GM23338 (cell line): ENCODE results near the gene PTF1A. TPM values are rescaled to one million over a fixed set of nuclear protein-coding genes. Genes with fewer than 3 reads are reported as not detected.

Source experiments
- ATAC-seq: fragments of 200-7000 bp; cut with Tn5 transposase; 3 replicates; pipeline ENCODE4 v1.9.1; 2020
- DNase-seq: peaks from one replicate; pipeline ENCODE4 v3.0.0-alpha.2; 2015; ENCODE audit warnings: low spot score
- H2AFZ ChIP-seq: fragments of 200-600 bp; sonication (generic); 2 replicates; pipeline ENCODE4 v1.8.0; 2016; ENCODE audit warnings: antibody characterized with exemption, mild to moderate bottlenecking, moderate library complexity
- H3F3A ChIP-seq: fragments of 200-600 bp; sonication (generic); replicated peaks from 2 replicates; pipeline ENCODE4 v1.8.0; 2017; ENCODE audit warnings: antibody characterized with exemption, mixed run types, low read depth
- H3K27ac ChIP-seq: fragments of 200-600 bp; sonication (generic); 2 replicates; pipeline ENCODE4 v1.6.1; 2016; ENCODE audit warnings: low read depth
- H3K27me3 ChIP-seq: fragments of 200-600 bp; sonication (generic); 2 replicates; pipeline ENCODE4 v1.8.0; 2016; ENCODE audit warnings: mild to moderate bottlenecking, mixed run types, moderate library complexity; ENCODE audit not compliant: insufficient read depth
- H3K36me3 ChIP-seq: fragments of 200-600 bp; sonication (generic); 2 replicates; pipeline ENCODE4 v1.8.0; 2016; ENCODE audit warnings: mild to moderate bottlenecking; ENCODE audit not compliant: insufficient read depth
- H3K4me1 ChIP-seq: fragments of 200-600 bp; sonication (generic); 2 replicates; pipeline ENCODE4 v1.8.0; 2016; ENCODE audit warnings: mild to moderate bottlenecking, moderate library complexity; ENCODE audit not compliant: insufficient read depth
- H3K4me2 ChIP-seq: fragments of 200-600 bp; sonication (generic); 2 replicates; pipeline ENCODE4 v1.7.1; 2017; ENCODE audit warnings: mixed run types
- H3K4me3 ChIP-seq: fragments of 200-600 bp; sonication (generic); 2 replicates; pipeline ENCODE4 v1.6.1; 2016; ENCODE audit warnings: mixed run types
- H3K79me2 ChIP-seq: fragments of 200-600 bp; sonication (generic); replicated peaks from 2 replicates; pipeline ENCODE4 v1.8.0; 2017; ENCODE audit warnings: mild to moderate bottlenecking; ENCODE audit not compliant: insufficient read depth
- H3K9me2 ChIP-seq: fragments of 200-600 bp; sonication (generic); 2 replicates; pipeline ENCODE4 v1.8.0; 2017; ENCODE audit not compliant: insufficient read depth
- H4K20me1 ChIP-seq: fragments of 200-600 bp; sonication (generic); replicated peaks from 2 replicates; pipeline ENCODE4 v1.8.0; 2017; ENCODE audit warnings: mild to moderate bottlenecking; ENCODE audit not compliant: insufficient read depth
- H3K27ac Mint-ChIP-seq: 2 replicates; pipeline ENCODE4 v1.8.0; 2020; ENCODE audit warnings: inconsistent platforms, mild to moderate bottlenecking, moderate library complexity, mixed read lengths
- H3K27me3 Mint-ChIP-seq: 3 replicates; pipeline ENCODE4 v1.8.0; 2022; ENCODE audit warnings: low read depth, mild to moderate bottlenecking, moderate library complexity, mixed read lengths, inconsistent platforms; ENCODE audit not compliant: insufficient read depth, poor library complexity
- H3K36me3 Mint-ChIP-seq: 3 replicates; pipeline ENCODE4 v1.8.0; 2021; ENCODE audit warnings: low read depth, mild to moderate bottlenecking, inconsistent platforms, moderate library complexity, mixed read lengths
- H3K4me1 Mint-ChIP-seq: 3 replicates; pipeline ENCODE4 v1.8.0; 2020; ENCODE audit warnings: mild to moderate bottlenecking, inconsistent platforms, mixed read lengths
- H3K4me3 Mint-ChIP-seq: 3 replicates; pipeline ENCODE4 v1.8.0; 2021; ENCODE audit warnings: moderate library complexity, mild to moderate bottlenecking, inconsistent platforms, mixed read lengths
- H3K9me3 Mint-ChIP-seq: 3 replicates; pipeline ENCODE4 v1.8.0; 2020; ENCODE audit warnings: moderate library complexity, mild to moderate bottlenecking, inconsistent platforms, mixed read lengths
- EZH2 ChIP-seq: fragments of 200-600 bp; sonication (generic); IDR thresholded peaks from one replicate; pipeline ENCODE4 v1.8.0; 2017; ENCODE audit warnings: antibody characterized with exemption, mild to moderate bottlenecking, low read depth; ENCODE audit not compliant: unreplicated experiment
- EZH2phosphoT487 ChIP-seq: fragments of 200-600 bp; sonication (generic); IDR thresholded peaks from one replicate; pipeline ENCODE4 v1.8.1; 2018; ENCODE audit warnings: antibody characterized with exemption; ENCODE audit not compliant: unreplicated experiment
- NANOG ChIP-seq: IDR thresholded peaks from 2 replicates; pipeline ENCODE4 v1.6.1; 2016; ENCODE audit warnings: antibody characterized with exemption, borderline replicate concordance
- STAT1 ChIP-seq: IDR thresholded peaks from one replicate; pipeline ENCODE4 v1.6.1; 2016; ENCODE audit warnings: antibody characterized with exemption; ENCODE audit not compliant: unreplicated experiment
- ZNF114 ChIP-seq: fragments of 250-450 bp; sonication (Bioruptor Pico); IDR thresholded peaks from 2 replicates; pipeline ENCODE4 v1.5.0; 2020; ENCODE audit warnings: mild to moderate bottlenecking, moderate library complexity
- ZNF331 ChIP-seq: fragments of 250-450 bp; sonication (Bioruptor Pico); IDR thresholded peaks from 2 replicates; pipeline ENCODE4 v1.5.0; 2020; ENCODE audit warnings: low read depth, mild to moderate bottlenecking, moderate library complexity
- polyA plus RNA-seq: library from polyadenylated mRNA; unstranded; fragments of >200 nt; fragmentation: Nextera tagmentation; extraction: Ambion mirVana; gene quantifications from 2 replicates; pipeline ENCODE4 v1.2.1, GENCODE V29; 2016
- total RNA-seq: library from RNA; depleted of rRNA; stranded (reverse); fragments of >200 nt; shearing (Covaris generic); gene quantifications from 2 replicates; pipeline ENCODE4 v1.2.3, GENCODE V29; 2014
- TF ChIP-seq, protein P1 (sequence below), 2 experiments: fragments of 200-600 bp in 1 of 2; sonication (generic) in 1 of 2; conservative IDR thresholded peaks; 2 replicates each; pipeline versions ENCODE4 v1.5.1 to v1.6.1; 2016 to 2017; ENCODE audit warnings: antibody characterized with exemption in 2 of 2, low read depth in 2 of 2, mild to moderate bottlenecking in 2 of 2, moderate library complexity in 1 of 2
- TF ChIP-seq, protein P2 (sequence below): fragments of 250-450 bp; sonication (Bioruptor Pico); IDR thresholded peaks from 2 replicates; pipeline ENCODE4 v1.5.0; 2020; ENCODE audit warnings: mild to moderate bottlenecking, moderate library complexity
- TF ChIP-seq, protein P3 (sequence below): IDR thresholded peaks from 2 replicates; pipeline ENCODE4 v1.6.1; 2016; ENCODE audit warnings: antibody characterized with exemption

Gene PTF1A
- total and polyA plus RNA-seq, 2 experiments from 2014 or later, result not detected

DNA sequence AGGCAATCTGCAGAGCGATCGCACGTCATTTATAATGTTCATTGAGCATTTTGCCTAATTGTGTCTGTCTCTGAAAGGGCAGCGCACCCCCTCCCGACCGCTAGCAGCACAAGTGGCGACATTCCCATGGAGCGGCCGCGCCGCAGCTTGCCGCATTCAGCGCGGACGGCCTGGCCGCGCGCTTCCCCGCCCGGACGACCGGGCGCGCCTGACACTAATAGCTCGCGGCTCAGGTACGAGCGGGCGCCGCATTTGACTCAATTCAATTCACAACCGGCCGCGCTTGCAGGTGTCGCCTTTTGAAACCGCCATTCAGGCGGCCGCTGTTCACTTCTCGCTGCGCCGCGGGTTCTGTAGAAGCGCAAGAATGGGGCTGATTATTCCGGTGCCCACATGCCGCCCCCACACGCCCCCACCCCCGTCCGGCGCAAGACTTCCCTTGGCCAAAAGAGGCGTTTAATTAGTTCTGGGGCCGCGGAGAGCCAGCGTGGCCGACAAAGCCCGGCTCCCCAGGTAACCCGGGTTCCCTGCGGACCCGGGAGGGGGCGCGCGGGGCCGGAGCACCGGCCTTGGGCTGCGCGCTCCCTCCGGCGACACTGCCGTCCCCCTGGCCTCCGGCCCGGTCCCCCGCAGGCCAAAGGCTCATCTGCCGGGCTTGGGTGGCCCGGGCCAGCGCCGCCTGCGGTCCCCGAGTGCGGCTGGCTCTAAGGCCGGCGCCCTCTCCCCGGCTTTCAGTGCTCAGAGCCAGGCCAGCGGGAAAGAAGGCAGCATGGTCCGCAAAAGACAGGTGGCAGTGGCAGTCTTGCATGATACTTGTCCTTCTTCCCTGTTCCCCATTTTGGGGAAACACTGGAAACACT is 18.7 kb upstream of the PTF1A start:
- peak overlapping the region; percentile 90 for H2AFZ ChIP-seq
- Mint-ChIP-seq H3K27me3 (peaks cover 96% of the 10 kb centered on the region), H3K9me3 (no peaks in the 10 kb centered on the region; the same call in 2 of the 3 replicates), H3K27ac (no peak overlapping the region), H3K36me3 (no peaks in the 10 kb centered on the region), H3K4me3 (peak overlapping the region; percentile 72), H3K4me1 (peaks cover 17% of the 10 kb centered on the region)
- H3F3A ChIP-seq, result peaks cover 6% of the 10 kb centered on the region
- peaks cover 27% of the 10 kb centered on the region; the same call in 1 of the 2 replicates for H3K4me1 ChIP-seq
- peaks cover 100% of the 10 kb centered on the region for H3K27me3 ChIP-seq
- DNase-seq (peak; percentile 81), ATAC-seq (peak; percentile 66)
- peaks cover 19% of the 10 kb centered on the region; the same call in 1 of the 2 replicates for H4K20me1 ChIP-seq
- no peaks in the 10 kb centered on the region for H3K9me2 ChIP-seq
- H3K4me3 ChIP-seq, result peak overlapping the region; percentile 46
- H3K27ac ChIP-seq, result no peak overlapping the region
- H3K79me2 ChIP-seq, result no peaks in the 10 kb centered on the region
- H3K4me2 ChIP-seq, result peak overlapping the region; percentile 67
- no peaks in the 10 kb centered on the region for H3K36me3 ChIP-seq
- peak; percentile 71 for TF ChIP-seq EZH2
- TF ChIP-seq ZNF114 (CRISPR knock-in tag), result no peak
- peak; percentile 52 for TF ChIP-seq EZH2phosphoT487
- TF ChIP-seq, protein P1, sequence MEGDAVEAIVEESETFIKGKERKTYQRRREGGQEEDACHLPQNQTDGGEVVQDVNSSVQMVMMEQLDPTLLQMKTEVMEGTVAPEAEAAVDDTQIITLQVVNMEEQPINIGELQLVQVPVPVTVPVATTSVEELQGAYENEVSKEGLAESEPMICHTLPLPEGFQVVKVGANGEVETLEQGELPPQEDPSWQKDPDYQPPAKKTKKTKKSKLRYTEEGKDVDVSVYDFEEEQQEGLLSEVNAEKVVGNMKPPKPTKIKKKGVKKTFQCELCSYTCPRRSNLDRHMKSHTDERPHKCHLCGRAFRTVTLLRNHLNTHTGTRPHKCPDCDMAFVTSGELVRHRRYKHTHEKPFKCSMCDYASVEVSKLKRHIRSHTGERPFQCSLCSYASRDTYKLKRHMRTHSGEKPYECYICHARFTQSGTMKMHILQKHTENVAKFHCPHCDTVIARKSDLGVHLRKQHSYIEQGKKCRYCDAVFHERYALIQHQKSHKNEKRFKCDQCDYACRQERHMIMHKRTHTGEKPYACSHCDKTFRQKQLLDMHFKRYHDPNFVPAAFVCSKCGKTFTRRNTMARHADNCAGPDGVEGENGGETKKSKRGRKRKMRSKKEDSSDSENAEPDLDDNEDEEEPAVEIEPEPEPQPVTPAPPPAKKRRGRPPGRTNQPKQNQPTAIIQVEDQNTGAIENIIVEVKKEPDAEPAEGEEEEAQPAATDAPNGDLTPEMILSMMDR (conservative IDR thresholded peaks at IDR 0.05; ENCODE audit: low read depth in 2 of 2), result peak; percentile 7 to 22; a peak in 1 of 4 replicates

DNA sequence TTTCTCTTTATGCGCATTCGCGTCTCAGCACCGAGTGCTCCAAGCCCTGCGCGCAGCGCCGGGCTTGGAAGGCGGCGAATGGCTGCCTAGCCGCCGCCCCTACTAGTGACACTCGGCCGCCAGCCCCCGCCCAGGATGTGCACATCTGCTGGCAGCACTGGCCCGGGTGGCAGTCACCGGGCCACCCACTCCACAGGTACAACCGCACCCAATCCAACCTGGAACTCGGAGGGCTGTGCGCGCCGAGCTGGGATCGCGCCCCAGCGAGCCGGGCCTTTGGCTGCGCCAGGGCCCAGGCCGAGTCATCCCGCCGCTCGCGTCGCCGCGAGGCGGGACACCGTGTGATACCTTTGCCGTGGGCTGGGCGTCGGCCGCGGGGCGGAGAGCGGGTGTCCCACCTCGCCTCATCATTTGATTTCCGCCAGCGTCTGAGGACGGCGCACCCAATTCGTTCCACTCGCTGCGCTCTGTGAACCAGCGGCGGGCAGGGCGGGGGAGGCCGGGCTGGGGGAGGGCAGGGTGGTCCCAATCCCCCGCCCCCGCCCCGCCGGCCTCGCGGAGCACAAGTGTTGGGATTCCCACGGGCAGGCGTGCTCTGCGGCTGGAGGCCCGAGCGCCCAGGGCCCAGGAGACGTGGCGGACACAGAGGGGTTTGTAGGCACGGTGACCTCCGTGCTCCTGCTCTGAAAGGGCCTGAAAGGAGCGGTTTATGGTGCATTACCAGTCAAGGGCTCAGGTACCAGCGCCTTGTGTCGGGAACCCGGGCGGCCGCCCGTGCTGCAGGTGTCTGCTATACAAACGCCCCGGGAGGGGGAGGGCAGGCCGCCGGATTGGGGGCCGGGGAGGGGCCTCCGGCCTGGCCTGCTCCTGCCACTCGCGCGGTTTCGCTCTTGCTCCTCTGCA is 17.8 kb upstream of the PTF1A start:
- H3K4me1 ChIP-seq, result peaks cover 27% of the 10 kb centered on the region; the same call in 1 of the 2 replicates
- H3K9me2 ChIP-seq, result no peaks in the 10 kb centered on the region
- peak overlapping the region; percentile 66 for H3K4me3 Mint-ChIP-seq
- H3K4me1 Mint-ChIP-seq, result peaks cover 17% of the 10 kb centered on the region
- H3K27ac ChIP-seq, result no peak overlapping the region
- no peaks in the 10 kb centered on the region for H3K79me2 ChIP-seq
- H3K4me3 ChIP-seq, result peak overlapping the region; percentile 46
- H3F3A ChIP-seq, result peaks cover 6% of the 10 kb centered on the region
- DNase-seq, result peak; percentile 49
- H3K36me3 ChIP-seq, result no peaks in the 10 kb centered on the region
- H3K9me3 Mint-ChIP-seq, result no peaks in the 10 kb centered on the region; the same call in 2 of the 3 replicates
- H3K27me3 Mint-ChIP-seq, result peaks cover 96% of the 10 kb centered on the region
- H3K27ac Mint-ChIP-seq, result no peak overlapping the region
- H3K36me3 Mint-ChIP-seq, result no peaks in the 10 kb centered on the region
- H3K4me2 ChIP-seq, result peak overlapping the region; percentile 67
- peak overlapping the region; percentile 90 for H2AFZ ChIP-seq
- H4K20me1 ChIP-seq, result peaks cover 19% of the 10 kb centered on the region; the same call in 1 of the 2 replicates
- peak; percentile 39 for ATAC-seq
- H3K27me3 ChIP-seq, result peaks cover 100% of the 10 kb centered on the region
- TF ChIP-seq, protein P2, sequence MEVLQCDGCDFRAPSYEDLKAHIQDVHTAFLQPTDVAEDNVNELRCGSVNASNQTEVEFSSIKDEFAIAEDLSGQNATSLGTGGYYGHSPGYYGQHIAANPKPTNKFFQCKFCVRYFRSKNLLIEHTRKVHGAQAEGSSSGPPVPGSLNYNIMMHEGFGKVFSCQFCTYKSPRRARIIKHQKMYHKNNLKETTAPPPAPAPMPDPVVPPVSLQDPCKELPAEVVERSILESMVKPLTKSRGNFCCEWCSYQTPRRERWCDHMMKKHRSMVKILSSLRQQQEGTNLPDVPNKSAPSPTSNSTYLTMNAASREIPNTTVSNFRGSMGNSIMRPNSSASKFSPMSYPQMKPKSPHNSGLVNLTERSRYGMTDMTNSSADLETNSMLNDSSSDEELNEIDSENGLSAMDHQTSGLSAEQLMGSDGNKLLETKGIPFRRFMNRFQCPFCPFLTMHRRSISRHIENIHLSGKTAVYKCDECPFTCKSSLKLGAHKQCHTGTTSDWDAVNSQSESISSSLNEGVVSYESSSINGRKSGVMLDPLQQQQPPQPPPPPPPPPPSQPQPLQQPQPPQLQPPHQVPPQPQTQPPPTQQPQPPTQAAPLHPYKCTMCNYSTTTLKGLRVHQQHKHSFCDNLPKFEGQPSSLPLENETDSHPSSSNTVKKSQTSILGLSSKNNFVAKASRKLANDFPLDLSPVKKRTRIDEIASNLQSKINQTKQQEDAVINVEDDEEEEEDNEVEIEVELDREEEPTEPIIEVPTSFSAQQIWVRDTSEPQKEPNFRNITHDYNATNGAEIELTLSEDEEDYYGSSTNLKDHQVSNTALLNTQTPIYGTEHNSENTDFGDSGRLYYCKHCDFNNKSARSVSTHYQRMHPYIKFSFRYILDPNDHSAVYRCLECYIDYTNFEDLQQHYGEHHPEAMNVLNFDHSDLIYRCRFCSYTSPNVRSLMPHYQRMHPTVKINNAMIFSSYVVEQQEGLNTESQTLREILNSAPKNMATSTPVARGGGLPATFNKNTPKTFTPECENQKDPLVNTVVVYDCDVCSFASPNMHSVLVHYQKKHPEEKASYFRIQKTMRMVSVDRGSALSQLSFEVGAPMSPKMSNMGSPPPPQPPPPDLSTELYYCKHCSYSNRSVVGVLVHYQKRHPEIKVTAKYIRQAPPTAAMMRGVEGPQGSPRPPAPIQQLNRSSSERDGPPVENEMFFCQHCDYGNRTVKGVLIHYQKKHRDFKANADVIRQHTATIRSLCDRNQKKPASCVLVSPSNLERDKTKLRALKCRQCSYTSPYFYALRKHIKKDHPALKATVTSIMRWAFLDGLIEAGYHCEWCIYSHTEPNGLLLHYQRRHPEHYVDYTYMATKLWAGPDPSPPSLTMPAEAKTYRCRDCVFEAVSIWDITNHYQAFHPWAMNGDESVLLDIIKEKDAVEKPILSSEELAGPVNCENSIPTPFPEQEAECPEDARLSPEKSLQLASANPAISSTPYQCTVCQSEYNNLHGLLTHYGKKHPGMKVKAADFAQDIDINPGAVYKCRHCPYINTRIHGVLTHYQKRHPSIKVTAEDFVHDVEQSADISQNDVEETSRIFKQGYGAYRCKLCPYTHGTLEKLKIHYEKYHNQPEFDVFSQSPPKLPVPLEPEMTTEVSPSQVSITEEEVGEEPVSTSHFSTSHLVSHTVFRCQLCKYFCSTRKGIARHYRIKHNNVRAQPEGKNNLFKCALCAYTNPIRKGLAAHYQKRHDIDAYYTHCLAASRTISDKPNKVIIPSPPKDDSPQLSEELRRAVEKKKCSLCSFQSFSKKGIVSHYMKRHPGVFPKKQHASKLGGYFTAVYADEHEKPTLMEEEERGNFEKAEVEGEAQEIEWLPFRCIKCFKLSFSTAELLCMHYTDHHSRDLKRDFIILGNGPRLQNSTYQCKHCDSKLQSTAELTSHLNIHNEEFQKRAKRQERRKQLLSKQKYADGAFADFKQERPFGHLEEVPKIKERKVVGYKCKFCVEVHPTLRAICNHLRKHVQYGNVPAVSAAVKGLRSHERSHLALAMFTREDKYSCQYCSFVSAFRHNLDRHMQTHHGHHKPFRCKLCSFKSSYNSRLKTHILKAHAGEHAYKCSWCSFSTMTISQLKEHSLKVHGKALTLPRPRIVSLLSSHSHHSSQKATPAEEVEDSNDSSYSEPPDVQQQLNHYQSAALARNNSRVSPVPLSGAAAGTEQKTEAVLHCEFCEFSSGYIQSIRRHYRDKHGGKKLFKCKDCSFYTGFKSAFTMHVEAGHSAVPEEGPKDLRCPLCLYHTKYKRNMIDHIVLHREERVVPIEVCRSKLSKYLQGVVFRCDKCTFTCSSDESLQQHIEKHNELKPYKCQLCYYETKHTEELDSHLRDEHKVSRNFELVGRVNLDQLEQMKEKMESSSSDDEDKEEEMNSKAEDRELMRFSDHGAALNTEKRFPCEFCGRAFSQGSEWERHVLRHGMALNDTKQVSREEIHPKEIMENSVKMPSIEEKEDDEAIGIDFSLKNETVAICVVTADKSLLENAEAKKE, result no peak
- TF ChIP-seq EZH2phosphoT487 (peak; percentile 70), ZNF331 (CRISPR knock-in tag) (no peak), NANOG (no peak), ZNF114 (CRISPR knock-in tag) (no peak), STAT1 (no peak)
- TF ChIP-seq, protein P3, sequence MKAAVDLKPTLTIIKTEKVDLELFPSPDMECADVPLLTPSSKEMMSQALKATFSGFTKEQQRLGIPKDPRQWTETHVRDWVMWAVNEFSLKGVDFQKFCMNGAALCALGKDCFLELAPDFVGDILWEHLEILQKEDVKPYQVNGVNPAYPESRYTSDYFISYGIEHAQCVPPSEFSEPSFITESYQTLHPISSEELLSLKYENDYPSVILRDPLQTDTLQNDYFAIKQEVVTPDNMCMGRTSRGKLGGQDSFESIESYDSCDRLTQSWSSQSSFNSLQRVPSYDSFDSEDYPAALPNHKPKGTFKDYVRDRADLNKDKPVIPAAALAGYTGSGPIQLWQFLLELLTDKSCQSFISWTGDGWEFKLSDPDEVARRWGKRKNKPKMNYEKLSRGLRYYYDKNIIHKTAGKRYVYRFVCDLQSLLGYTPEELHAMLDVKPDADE, result no peak
